ENCODE results near the gene ZNF507.

ZNF507 gene

DNA sequence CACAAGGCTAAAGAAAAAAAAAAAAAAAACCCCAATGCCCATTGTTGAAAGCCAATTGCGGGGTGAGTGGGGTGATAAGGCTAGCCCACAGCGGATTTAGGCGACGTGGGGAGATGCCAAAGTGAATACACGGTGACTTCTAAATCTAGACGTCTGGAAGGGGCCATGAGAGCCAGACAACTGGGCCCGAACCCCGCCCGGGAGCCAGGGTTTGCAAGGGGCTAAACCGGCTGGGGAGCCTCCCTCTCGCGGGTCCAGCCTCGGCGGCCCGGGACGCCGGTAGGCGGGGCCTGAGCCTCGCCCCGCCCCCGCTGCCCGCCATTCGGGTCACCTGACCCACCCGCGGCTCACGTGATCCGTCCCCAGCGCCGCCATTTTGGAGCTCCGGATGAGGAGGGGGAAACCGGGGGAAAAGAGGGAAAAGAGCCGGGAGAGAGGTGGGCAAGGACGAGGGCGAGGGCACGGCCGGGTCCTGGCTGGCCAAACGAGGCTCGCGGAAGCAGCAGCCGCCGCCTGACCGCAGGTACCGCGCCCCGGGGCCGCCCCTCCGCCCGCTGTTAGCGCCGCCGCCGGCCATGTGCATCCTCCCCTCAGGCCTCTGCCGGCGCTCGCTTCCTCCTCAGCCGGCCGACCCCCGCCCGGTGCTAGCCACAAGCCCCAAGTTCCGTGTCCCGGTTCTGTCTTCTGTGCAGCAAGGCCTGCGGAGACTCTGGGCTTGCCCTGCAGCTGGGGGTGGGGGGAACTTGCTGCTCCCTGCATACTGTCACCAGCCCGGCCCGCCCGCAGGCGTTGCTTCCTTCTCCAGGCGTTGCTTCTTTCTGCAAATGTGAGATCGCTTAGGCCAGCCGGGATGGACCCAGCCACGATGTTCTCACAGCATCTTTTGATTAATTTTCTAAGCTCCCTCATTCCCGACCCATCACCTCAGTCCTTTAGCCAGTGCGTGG is at the start of gene ZNF507:
Gene ZNF507 (plus strand): TSS at position 350 of the 947 bp plus-strand sequence. CDS start 7,221 bp downstream, outside the sequence.
- H3K4me1 ChIP-seq (ENCODE audit: insufficient read depth, low read length): peaks cover 11% of the 10 kb centered on the region
- H3K36me3 ChIP-seq (ENCODE audit: insufficient read depth, low read length): peaks cover 25% of the 10 kb centered on the region
- H3K9me3 ChIP-seq (ENCODE audit: low read length): peaks cover 2% of the 10 kb centered on the region
- H3K4me3 ChIP-seq (ENCODE audit: low read length): peak within 1 kb of the TSS; percentile 92
- H2AFZ ChIP-seq (ENCODE audit: low read depth, low read length): peak within 1 kb of the TSS; percentile 95
- H3K27me3 ChIP-seq (ENCODE audit: insufficient read depth, low read length): no peaks in the 10 kb centered on the region

DNA sequence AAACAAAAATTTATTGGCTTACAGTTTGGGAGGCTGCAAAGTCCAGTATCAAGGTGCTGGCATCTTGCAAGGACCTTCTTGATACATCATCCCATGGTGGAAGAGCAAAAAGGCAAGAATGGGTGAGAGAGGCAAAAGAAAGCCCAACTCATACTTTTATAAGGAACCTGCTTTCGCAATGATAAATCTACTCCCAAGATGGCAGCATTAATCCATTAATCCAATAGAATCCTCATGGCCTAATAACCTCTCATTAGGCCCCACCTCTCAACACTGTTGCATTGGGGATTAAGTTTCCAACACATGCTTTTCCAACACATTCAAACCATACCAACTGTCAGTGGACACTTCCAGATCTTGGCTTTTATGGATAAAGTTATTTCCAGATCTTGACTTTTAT is 48.7 kb upstream of the ZNF507 start:
- H2AFZ ChIP-seq (ENCODE audit: low read depth, low read length): no peak overlapping the region
- no peaks in the 10 kb centered on the region for H3K27me3 ChIP-seq (ENCODE audit: insufficient read depth, low read length)
- no peaks in the 10 kb centered on the region for H3K9me3 ChIP-seq (ENCODE audit: low read length)
- H3K36me3 ChIP-seq (ENCODE audit: insufficient read depth, low read length): no peaks in the 10 kb centered on the region
- no peaks in the 10 kb centered on the region for H3K4me1 ChIP-seq (ENCODE audit: insufficient read depth, low read length)
- no peak overlapping the region for H3K4me3 ChIP-seq (ENCODE audit: low read length)

DNA sequence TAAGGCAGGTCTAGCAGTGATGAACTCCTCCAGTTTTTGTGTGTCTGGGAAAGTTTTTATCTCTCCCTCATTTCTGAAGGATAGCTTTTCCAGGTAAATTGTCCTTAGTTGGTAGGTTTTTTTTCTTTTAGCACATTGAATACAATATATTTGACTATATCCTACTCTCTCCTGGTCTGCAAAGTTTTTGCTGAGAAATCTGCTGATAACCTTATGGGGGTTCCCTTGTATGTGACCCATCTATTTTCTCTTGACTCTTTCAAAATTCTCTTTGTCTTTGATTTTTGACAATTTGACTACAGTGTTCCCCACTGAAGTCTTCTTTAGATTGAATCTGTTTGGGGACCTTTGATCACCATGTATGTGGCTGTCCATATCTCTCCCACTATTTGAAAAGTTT is 42.6 kb upstream of the ZNF507 start:
- H3K9me3 ChIP-seq (ENCODE audit: low read length): no peaks in the 10 kb centered on the region
- H3K36me3 ChIP-seq (ENCODE audit: insufficient read depth, low read length): no peaks in the 10 kb centered on the region

DNA sequence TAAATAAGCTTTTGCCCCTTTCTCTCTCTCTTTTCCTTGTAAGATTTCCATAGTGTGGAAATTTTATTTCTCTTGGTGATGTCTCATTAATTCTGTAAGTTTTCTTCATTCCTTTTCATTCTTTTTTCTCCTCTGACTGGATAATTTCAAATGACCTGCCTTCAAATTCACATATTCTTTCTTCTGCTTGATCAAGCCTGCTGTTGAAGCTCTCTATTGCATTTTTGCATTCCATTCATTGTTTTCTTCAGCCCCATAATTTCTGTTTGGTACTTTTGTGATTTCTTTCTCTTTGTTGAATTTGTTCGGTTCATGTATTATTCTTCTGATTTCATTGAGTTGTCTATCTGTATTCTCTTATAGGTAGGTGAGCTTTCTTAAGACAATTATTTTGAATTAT is 42.2 kb upstream of the ZNF507 start:
- H3K36me3 ChIP-seq (ENCODE audit: insufficient read depth, low read length): no peaks in the 10 kb centered on the region
- peaks cover 2% of the 10 kb centered on the region for H3K4me1 ChIP-seq (ENCODE audit: insufficient read depth, low read length)
- no peak overlapping the region for H2AFZ ChIP-seq (ENCODE audit: low read depth, low read length)
- H3K9me3 ChIP-seq (ENCODE audit: low read length): no peaks in the 10 kb centered on the region
- H3K27me3 ChIP-seq (ENCODE audit: insufficient read depth, low read length): no peaks in the 10 kb centered on the region
- no peak overlapping the region for H3K4me3 ChIP-seq (ENCODE audit: low read length)

More for the DNA sequence above, 42.6 kb upstream of the ZNF507 start:
- Histone ChIP-seq H3K4me1 (ENCODE audit: insufficient read depth, low read length) (no peaks in the 10 kb centered on the region), H3K27me3 (ENCODE audit: insufficient read depth, low read length) (no peaks in the 10 kb centered on the region), H3K4me3 (ENCODE audit: low read length) (no peak overlapping the region), H2AFZ (ENCODE audit: low read depth, low read length) (no peak overlapping the region)

DNA sequence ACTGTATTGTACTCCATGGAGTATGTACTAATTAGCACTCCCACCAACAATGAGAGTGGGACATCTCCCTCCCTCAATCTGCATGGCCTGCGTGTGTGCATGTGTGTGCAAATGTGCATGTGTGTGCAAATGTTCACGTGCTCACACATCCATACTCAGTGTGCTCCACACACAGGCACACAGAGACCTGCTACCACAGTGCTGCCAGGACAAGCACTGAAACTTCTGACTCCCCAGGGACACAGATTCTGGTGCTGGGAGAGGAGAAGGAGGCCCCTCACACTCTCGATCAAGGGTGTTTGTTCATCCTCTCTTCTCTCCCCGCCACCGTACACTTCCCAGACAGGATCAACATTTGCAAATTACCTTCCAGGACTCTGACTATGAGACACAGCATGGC is 37.8 kb upstream of the ZNF507 start:
- no peak overlapping the region for H2AFZ ChIP-seq (ENCODE audit: low read depth, low read length)
- no peaks in the 10 kb centered on the region for H3K27me3 ChIP-seq (ENCODE audit: insufficient read depth, low read length)
- no peak overlapping the region for H3K4me3 ChIP-seq (ENCODE audit: low read length)
- H3K9me3 ChIP-seq (ENCODE audit: low read length): no peaks in the 10 kb centered on the region
- peaks cover 7% of the 10 kb centered on the region for H3K4me1 ChIP-seq (ENCODE audit: insufficient read depth, low read length)
- H3K36me3 ChIP-seq (ENCODE audit: insufficient read depth, low read length): no peaks in the 10 kb centered on the region

DNA sequence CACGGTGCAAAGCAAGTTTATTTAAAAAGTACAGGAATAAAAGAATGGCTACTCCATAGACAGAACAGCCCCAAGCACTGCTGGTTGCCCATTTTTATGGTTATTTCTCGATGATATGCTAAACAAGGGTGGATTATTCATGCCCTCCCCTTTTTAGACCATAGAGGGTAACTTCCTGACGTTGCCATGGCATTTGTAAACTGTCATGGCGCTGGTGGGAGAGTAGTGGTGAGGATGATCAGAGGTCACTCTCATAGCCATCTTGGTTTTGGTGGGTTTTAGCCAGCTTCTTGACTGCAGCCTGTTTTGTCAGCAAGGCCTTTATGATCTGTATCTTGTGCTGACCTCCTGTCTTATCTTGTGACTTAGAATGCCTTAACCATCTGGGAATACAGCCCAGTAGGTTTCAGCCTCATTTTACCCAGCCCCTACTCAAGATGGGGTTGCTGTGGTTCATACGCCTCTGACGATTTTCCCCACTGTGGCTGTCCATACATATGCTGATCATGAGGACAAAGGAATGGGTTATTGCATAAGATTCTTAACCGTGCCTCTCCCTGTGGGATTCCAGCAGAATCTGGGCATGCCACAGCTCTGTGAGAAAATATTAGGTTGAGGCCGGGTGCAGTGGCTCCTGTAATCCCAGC is 36.9 kb upstream of the ZNF507 start:
- Histone ChIP-seq H3K4me3 (ENCODE audit: low read length) (no peak overlapping the region), H3K36me3 (ENCODE audit: insufficient read depth, low read length) (no peaks in the 10 kb centered on the region), H3K27me3 (ENCODE audit: insufficient read depth, low read length) (no peaks in the 10 kb centered on the region), H3K4me1 (ENCODE audit: insufficient read depth, low read length) (peaks cover 12% of the 10 kb centered on the region), H3K9me3 (ENCODE audit: low read length) (no peaks in the 10 kb centered on the region), H2AFZ (ENCODE audit: low read depth, low read length) (no peak overlapping the region)

DNA sequence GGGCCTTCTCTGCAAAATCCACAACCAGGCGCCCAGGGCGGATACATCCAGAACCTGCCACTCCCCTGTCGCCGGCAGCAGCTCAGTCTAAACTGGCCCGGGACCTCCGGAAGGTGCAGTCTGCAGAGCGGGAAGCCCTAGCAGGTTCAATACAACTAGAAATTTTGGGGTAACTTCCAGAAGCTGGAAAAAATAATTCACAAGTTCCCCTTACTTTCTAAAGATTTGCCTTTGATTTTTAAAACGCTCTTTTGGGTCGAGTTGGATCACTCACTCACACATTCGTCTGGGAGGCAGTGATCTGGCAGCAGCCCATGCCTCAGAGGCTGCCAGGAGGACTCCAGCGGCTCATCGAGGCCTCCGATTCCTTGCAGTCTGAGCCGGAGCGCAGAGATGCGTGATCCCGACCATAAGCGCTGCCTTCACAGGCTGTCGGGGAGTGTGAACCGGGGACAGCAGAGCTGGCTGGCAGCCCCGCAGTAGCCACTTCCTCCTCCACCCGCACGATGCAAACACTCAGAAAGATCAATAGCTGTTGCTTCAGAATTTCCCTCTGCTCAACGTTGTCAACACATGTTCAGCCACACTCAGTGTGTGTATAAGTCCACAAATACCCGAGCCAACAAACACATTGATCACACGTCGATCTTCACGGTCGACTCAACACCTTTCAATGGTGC is 35.6 kb upstream of the ZNF507 start:
- no peak overlapping the region for H2AFZ ChIP-seq (ENCODE audit: low read depth, low read length)
- H3K27me3 ChIP-seq (ENCODE audit: insufficient read depth, low read length): no peaks in the 10 kb centered on the region
- H3K4me1 ChIP-seq (ENCODE audit: insufficient read depth, low read length): peaks cover 21% of the 10 kb centered on the region
- H3K36me3 ChIP-seq (ENCODE audit: insufficient read depth, low read length): no peaks in the 10 kb centered on the region
- no peak overlapping the region for H3K4me3 ChIP-seq (ENCODE audit: low read length)
- no peaks in the 10 kb centered on the region for H3K9me3 ChIP-seq (ENCODE audit: low read length)

DNA sequence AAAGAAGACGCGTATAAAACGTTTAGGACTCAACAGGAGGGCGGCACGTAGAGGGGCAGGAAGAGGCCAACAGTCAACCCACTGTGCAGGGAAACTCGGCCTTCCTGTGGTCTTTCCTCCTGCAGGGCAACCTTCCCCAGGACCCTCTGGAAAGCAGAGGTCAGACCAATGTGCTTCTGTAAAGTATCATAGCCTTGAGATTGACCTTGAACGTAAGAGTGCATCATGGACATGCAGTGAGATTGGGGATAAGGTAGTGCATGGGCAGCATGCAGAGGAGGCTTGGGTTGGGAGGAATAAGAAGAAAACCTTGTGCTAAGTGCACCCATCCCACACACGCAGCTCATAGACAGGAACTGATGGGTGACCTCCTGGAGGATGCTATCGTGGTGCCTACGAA is 34.0 kb upstream of the ZNF507 start:
- H3K27me3 ChIP-seq (ENCODE audit: insufficient read depth, low read length): no peaks in the 10 kb centered on the region
- peaks cover 21% of the 10 kb centered on the region for H3K4me1 ChIP-seq (ENCODE audit: insufficient read depth, low read length)
- no peak overlapping the region for H3K4me3 ChIP-seq (ENCODE audit: low read length)
- no peaks in the 10 kb centered on the region for H3K36me3 ChIP-seq (ENCODE audit: insufficient read depth, low read length)
- no peaks in the 10 kb centered on the region for H3K9me3 ChIP-seq (ENCODE audit: low read length)
- no peak overlapping the region for H2AFZ ChIP-seq (ENCODE audit: low read depth, low read length)

DNA sequence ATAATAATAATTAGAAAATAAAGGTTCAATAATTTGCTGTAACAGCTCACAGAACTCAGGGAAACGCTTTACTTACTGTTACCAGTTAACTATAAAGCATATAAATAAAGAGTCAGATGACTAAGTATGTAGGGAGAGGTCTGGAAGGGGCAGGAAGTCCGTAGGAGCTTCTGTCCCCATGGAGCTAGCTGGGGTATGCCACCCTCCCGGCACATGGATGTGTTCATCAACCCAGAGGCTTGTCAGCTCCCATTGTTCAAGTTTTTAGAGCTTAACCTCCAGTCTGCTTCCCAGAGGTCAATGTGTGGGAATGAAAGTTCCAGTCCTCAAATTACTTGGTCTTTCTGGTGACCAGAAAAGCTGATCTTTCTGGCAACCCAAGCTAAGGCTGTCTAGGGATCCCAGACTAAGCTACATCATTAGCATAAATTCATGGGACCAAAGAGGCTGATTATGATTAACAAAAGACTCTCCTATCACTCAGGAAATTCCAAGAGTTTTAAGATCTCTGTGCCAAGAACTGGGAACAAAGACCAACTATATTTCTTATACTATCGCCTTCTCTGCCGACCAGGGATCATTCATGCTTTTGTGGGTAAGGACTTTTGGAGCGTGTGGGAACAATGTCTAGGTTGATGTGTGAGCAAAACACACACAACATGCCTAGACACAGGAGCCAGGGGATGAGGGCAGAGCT is 31.7 kb upstream of the ZNF507 start:
- H3K27me3 ChIP-seq (ENCODE audit: insufficient read depth, low read length): no peaks in the 10 kb centered on the region
- H3K9me3 ChIP-seq (ENCODE audit: low read length): no peaks in the 10 kb centered on the region
- H2AFZ ChIP-seq (ENCODE audit: low read depth, low read length): no peak overlapping the region
- H3K4me1 ChIP-seq (ENCODE audit: insufficient read depth, low read length): peaks cover 18% of the 10 kb centered on the region
- no peak overlapping the region for H3K4me3 ChIP-seq (ENCODE audit: low read length)
- no peaks in the 10 kb centered on the region for H3K36me3 ChIP-seq (ENCODE audit: insufficient read depth, low read length)

DNA sequence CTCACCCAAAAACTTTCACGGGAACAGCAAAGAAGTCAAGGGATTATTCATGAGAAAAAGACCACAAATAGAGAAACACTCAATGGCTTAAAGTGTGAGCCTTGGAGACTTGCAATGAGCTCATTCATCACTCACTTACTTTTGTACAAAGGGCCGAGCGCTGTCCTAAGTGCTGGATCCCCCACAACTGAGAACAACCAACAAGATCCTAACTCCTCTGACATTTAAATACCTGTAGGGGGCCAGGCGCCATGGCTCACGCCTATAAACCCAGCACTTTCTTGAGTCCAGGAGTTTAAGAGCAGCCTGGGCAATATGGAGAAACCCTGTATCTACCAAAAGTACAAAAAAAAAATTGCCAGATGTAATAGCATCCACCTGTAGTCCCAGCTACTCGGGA is 29.4 kb upstream of the ZNF507 start:
- H3K4me1 ChIP-seq (ENCODE audit: insufficient read depth, low read length): peaks cover 27% of the 10 kb centered on the region
- H2AFZ ChIP-seq (ENCODE audit: low read depth, low read length): no peak overlapping the region
- no peaks in the 10 kb centered on the region for H3K27me3 ChIP-seq (ENCODE audit: insufficient read depth, low read length)
- no peaks in the 10 kb centered on the region for H3K36me3 ChIP-seq (ENCODE audit: insufficient read depth, low read length)
- H3K9me3 ChIP-seq (ENCODE audit: low read length): no peaks in the 10 kb centered on the region
- no peak overlapping the region for H3K4me3 ChIP-seq (ENCODE audit: low read length)

DNA sequence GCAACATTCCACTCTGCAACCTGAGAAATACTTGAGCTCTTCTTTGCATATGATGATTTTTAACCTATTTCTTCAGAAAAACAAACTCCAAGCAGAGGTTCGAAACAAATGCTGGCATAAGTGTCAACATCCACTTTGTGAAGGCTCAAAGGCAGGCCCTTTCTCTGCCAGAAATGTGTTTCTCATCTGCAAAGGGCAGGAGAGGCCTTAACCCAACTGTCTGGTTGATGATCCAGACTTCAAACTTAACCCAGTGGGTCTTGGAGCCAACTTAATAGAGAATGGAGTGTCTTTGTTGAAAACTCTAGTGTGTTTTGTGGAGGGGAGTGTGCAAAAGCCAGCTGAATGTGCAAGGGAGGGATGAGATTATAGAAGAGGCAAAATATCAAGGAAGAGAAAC is 28.3 kb upstream of the ZNF507 start:
- Histone ChIP-seq H3K4me1 (ENCODE audit: insufficient read depth, low read length) (peaks cover 27% of the 10 kb centered on the region), H3K9me3 (ENCODE audit: low read length) (no peaks in the 10 kb centered on the region), H3K27me3 (ENCODE audit: insufficient read depth, low read length) (no peaks in the 10 kb centered on the region), H3K36me3 (ENCODE audit: insufficient read depth, low read length) (no peaks in the 10 kb centered on the region), H2AFZ (ENCODE audit: low read depth, low read length) (no peak overlapping the region), H3K4me3 (ENCODE audit: low read length) (no peak overlapping the region)

DNA sequence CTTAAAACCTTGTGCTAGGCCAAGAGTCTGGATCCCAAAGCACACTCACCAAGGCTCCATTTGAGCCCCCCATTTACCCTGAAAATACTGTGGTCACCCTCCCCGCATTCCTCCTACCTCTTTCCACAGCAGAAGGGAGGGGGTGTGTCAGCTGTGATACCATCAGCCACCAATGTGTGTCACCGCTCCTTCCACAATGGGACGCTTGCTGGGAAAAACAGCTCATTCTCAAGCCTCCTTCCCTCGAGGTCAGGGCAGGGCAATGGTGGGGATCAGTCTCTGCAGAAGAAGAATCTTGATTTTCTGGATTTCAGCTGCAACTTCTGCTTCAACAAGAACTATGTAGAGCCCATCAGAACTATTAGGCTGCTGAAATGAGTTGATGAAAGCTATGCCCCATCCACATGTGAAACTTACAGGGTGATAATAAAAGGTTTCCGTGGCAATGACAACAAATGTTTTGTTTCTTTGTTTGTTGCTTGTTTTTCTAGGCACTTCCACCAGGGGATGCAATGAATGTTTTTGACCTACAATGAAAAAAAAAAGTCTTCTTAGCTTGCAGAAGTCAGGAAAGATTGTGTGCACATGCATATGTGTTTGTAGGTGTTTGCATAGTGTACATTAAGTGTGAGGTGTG is 26.4 kb upstream of the ZNF507 start:
- peak overlapping the region; percentile 33 for H2AFZ ChIP-seq (ENCODE audit: low read depth, low read length)
- H3K27me3 ChIP-seq (ENCODE audit: insufficient read depth, low read length): no peaks in the 10 kb centered on the region
- no peak overlapping the region for H3K4me3 ChIP-seq (ENCODE audit: low read length)
- H3K9me3 ChIP-seq (ENCODE audit: low read length): no peaks in the 10 kb centered on the region
- H3K4me1 ChIP-seq (ENCODE audit: insufficient read depth, low read length): peaks cover 17% of the 10 kb centered on the region
- no peaks in the 10 kb centered on the region for H3K36me3 ChIP-seq (ENCODE audit: insufficient read depth, low read length)

Measured in neuron (in vitro differentiated cells).